K562 (cell line): Measurements from ENCODE around the gene LRRC8C. TPM values are rescaled to one million over a fixed set of nuclear protein-coding genes. Genes with fewer than 3 reads are reported as not detected.

Experiments used
- ARID2 ChIP-seq: fragments of 450-650 bp; IDR thresholded peaks from 2 replicates; pipeline ENCODE4 v1.6.1; 2017; ENCODE audit warnings: antibody characterized with exemption, mild to moderate bottlenecking
- BCL6 ChIP-seq: fragments of 250-450 bp; sonication (Bioruptor Pico); IDR thresholded peaks from 2 replicates; pipeline ENCODE4 v1.4.0; 2020
- CHD2 ChIP-seq: IDR thresholded peaks from 2 replicates; pipeline ENCODE4 v1.6.1; 2011; ENCODE audit warnings: low read depth, low read length
- ELF4 ChIP-seq: fragments of 450-650 bp; formaldehyde crosslinking; IDR thresholded peaks from 2 replicates; pipeline ENCODE4 v1.4.0; 2022; ENCODE audit warnings: missing genetic modification characterization
- ESRRB ChIP-seq: fragments of 250-450 bp; sonication (Bioruptor Pico); IDR thresholded peaks from 2 replicates; pipeline ENCODE4 v1.5.0; 2020; ENCODE audit warnings: mild to moderate bottlenecking, moderate library complexity, borderline replicate concordance
- FOXJ2 ChIP-seq: fragments of 200-800 bp; sonication (Bioruptor generic); IDR thresholded peaks from 2 replicates; pipeline ENCODE4 v1.6.1; 2016; ENCODE audit warnings: missing genetic modification characterization, missing compliant biosample characterization
- GABPA ChIP-seq: fragments of 200-800 bp; sonication (Bioruptor generic); conservative IDR thresholded peaks from 2 replicates; pipeline ENCODE4 v1.6.1; 2016; ENCODE audit warnings: low read depth, missing genetic modification characterization, missing compliant biosample characterization
- HLTF ChIP-seq: fragments of 450-650 bp; IDR thresholded peaks from 2 replicates; pipeline ENCODE4 v1.6.1; 2016
- MTA2 ChIP-seq: fragments of 450-650 bp; IDR thresholded peaks from 2 replicates; pipeline ENCODE4 v1.6.1; 2016; ENCODE audit warnings: low read depth
- POLR2AphosphoS2 ChIP-seq: IDR thresholded peaks from 2 replicates; pipeline ENCODE4 v1.6.1; 2012; ENCODE audit warnings: low read length, improper control_type of control experiment
- RNF2 ChIP-seq: sonication (generic); IDR thresholded peaks from 2 replicates; pipeline ENCODE4 v1.6.1; 2016
- SP2 ChIP-seq: IDR thresholded peaks from 2 replicates; pipeline ENCODE4 v1.6.1; 2011; ENCODE audit warnings: mild to moderate bottlenecking, low read depth, low read length, moderate library complexity; ENCODE audit not compliant: poor library complexity, severe bottlenecking; ENCODE audit errors: extremely low read depth
- TAF15 ChIP-seq: fragments of 200-400 bp; formaldehyde crosslinking; IDR thresholded peaks from 2 replicates; pipeline ENCODE4 v1.6.1; 2017; ENCODE audit warnings: mild to moderate bottlenecking, low read depth, low read length, moderate library complexity
- XRCC3 ChIP-seq: fragments of 450-650 bp; IDR thresholded peaks from 2 replicates; pipeline ENCODE4 v1.6.1; 2017; ENCODE audit warnings: mild to moderate bottlenecking, moderate library complexity
- ZNF3 ChIP-seq: fragments of 250-450 bp; sonication (Bioruptor Pico); IDR thresholded peaks from 2 replicates; pipeline ENCODE4 v1.5.0; 2021; ENCODE audit warnings: mild to moderate bottlenecking, moderate library complexity
- polyA plus RNA-seq, 8 experiments: library from polyadenylated mRNA; depleted of rRNA in 4 of 8; stranded (reverse) in 5 of 8; unstranded in 3 of 8; fragments of >200 nt; fragmentation: Nextera tagmentation in 2 of 8; fragmentation: Illumina TruSeq in 1 of 8; extraction: Ambion mirVana in 2 of 8; extraction: Trizol in 1 of 8; gene quantifications; 2 replicates each; pipeline versions ENCODE4 v1.2.1 to v1.2.3, GENCODE V29; 2011 to 2014; ENCODE audit warnings: inconsistent platforms in 1 of 8, missing spikeins in 1 of 8
- total RNA-seq, 7 experiments: library from RNA; depleted of rRNA in 6 of 7; stranded (reverse); fragments of >200 nt in 6 of 7; fragmentation: Illumina TruSeq in 2 of 7; extraction: Trizol in 2 of 7; gene quantifications; 2 replicates each; pipeline versions ENCODE4 v1.2.1 to v1.2.3, GENCODE V29; 2011 to 2021; ENCODE audit warnings: low replicate concordance in 1 of 7
- TF ChIP-seq, protein P1 (sequence below): sonication (generic); formaldehyde crosslinking; IDR thresholded peaks from 2 replicates; pipeline ENCODE4 v1.5.0; 2020; ENCODE audit warnings: missing genetic modification reagents
- TF ChIP-seq, protein P2 (sequence below): sonication (generic); formaldehyde crosslinking; IDR thresholded peaks from 2 replicates; pipeline ENCODE4 v1.8.0; 2022; ENCODE audit warnings: missing genetic modification reagents, mild to moderate bottlenecking, borderline replicate concordance
- TF ChIP-seq, protein P3 (sequence below): fragments of 250-450 bp; sonication (Bioruptor Pico); IDR thresholded peaks from 2 replicates; pipeline ENCODE4 v1.5.0; 2021; ENCODE audit warnings: mild to moderate bottlenecking, borderline replicate concordance
- TF ChIP-seq, protein P4 (sequence below): IDR thresholded peaks from 3 replicates; pipeline ENCODE4 v1.6.1; 2011; ENCODE audit warnings: borderline replicate concordance, mild to moderate bottlenecking, moderate library complexity; ENCODE audit not compliant: insufficient read length; ENCODE audit errors: extremely low read depth
- TF ChIP-seq, protein P5 (sequence below): fragments of 450-650 bp; formaldehyde crosslinking; conservative IDR thresholded peaks from 2 replicates; pipeline ENCODE4 v1.4.0; 2022; ENCODE audit warnings: mild to moderate bottlenecking, missing genetic modification characterization

The LRRC8C gene
- total and polyA plus RNA-seq, 9 of the 15 experiments (the other 6 are each of a cell fraction or from before 2014, with no cell fraction given): 1.00 to 12.5 (median 4.5) TPM

DNA sequence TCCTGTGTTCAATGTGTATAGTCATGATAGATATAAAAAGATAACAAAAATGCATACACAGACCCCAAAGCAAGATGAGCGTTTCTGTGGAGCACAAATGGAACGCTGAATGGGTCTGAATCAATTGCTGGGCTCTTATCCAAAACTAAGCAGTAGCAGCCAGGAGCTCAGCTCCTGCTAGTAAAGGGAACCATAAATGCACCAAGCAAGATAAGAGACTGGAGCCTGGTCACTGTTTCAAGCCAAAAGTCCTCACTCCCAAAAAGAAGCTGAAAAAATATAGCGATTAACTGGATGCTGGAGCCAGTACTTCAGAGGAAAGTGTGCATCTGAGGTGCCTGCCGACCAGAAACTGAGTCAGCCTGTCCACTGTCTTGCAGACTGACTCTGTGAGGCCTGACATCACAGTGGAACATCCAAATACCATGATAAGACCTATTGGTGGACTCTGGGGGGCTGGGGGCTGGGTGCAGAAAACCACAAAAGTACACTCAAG lies 68.9 kb downstream of the LRRC8C start (continued):
- TF ChIP-seq, protein P1, sequence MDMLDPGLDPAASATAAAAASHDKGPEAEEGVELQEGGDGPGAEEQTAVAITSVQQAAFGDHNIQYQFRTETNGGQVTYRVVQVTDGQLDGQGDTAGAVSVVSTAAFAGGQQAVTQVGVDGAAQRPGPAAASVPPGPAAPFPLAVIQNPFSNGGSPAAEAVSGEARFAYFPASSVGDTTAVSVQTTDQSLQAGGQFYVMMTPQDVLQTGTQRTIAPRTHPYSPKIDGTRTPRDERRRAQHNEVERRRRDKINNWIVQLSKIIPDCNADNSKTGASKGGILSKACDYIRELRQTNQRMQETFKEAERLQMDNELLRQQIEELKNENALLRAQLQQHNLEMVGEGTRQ (CRISPR knock-in tag): no peak
- TF ChIP-seq RNF2 (peak; percentile 40; the same call in 1 of the 2 replicates), FOXJ2 (no peak), TAF15 (no peak), MTA2 (no peak), SP2 (no peak), ESRRB (CRISPR knock-in tag) (no peak), ZNF3 (no peak), ELF4 (CRISPR knock-in tag) (no peak), HLTF (no peak), XRCC3 (no peak), CHD2 (no peak), POLR2AphosphoS2 (no peak), ARID2 (no peak), BCL6 (no peak), GABPA (tag) (no peak)
- TF ChIP-seq, protein P2, sequence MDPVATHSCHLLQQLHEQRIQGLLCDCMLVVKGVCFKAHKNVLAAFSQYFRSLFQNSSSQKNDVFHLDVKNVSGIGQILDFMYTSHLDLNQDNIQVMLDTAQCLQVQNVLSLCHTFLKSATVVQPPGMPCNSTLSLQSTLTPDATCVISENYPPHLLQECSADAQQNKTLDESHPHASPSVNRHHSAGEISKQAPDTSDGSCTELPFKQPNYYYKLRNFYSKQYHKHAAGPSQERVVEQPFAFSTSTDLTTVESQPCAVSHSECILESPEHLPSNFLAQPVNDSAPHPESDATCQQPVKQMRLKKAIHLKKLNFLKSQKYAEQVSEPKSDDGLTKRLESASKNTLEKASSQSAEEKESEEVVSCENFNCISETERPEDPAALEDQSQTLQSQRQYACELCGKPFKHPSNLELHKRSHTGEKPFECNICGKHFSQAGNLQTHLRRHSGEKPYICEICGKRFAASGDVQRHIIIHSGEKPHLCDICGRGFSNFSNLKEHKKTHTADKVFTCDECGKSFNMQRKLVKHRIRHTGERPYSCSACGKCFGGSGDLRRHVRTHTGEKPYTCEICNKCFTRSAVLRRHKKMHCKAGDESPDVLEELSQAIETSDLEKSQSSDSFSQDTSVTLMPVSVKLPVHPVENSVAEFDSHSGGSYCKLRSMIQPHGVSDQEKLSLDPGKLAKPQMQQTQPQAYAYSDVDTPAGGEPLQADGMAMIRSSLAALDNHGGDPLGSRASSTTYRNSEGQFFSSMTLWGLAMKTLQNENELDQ: no peak
- TF ChIP-seq, protein P3, sequence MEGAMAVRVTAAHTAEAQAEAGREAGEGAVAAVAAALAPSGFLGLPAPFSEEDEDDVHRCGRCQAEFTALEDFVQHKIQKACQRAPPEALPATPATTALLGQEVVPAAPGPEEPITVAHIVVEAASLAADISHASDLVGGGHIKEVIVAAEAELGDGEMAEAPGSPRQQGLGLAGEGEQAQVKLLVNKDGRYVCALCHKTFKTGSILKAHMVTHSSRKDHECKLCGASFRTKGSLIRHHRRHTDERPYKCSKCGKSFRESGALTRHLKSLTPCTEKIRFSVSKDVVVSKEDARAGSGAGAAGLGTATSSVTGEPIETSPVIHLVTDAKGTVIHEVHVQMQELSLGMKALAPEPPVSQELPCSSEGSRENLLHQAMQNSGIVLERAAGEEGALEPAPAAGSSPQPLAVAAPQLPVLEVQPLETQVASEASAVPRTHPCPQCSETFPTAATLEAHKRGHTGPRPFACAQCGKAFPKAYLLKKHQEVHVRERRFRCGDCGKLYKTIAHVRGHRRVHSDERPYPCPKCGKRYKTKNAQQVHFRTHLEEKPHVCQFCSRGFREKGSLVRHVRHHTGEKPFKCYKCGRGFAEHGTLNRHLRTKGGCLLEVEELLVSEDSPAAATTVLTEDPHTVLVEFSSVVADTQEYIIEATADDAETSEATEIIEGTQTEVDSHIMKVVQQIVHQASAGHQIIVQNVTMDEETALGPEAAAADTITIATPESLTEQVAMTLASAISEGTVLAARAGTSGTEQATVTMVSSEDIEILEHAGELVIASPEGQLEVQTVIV (CRISPR knock-in tag): no peak
- TF ChIP-seq, protein P4, sequence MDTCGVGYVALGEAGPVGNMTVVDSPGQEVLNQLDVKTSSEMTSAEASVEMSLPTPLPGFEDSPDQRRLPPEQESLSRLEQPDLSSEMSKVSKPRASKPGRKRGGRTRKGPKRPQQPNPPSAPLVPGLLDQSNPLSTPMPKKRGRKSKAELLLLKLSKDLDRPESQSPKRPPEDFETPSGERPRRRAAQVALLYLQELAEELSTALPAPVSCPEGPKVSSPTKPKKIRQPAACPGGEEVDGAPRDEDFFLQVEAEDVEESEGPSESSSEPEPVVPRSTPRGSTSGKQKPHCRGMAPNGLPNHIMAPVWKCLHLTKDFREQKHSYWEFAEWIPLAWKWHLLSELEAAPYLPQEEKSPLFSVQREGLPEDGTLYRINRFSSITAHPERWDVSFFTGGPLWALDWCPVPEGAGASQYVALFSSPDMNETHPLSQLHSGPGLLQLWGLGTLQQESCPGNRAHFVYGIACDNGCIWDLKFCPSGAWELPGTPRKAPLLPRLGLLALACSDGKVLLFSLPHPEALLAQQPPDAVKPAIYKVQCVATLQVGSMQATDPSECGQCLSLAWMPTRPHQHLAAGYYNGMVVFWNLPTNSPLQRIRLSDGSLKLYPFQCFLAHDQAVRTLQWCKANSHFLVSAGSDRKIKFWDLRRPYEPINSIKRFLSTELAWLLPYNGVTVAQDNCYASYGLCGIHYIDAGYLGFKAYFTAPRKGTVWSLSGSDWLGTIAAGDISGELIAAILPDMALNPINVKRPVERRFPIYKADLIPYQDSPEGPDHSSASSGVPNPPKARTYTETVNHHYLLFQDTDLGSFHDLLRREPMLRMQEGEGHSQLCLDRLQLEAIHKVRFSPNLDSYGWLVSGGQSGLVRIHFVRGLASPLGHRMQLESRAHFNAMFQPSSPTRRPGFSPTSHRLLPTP: no peak
- TF ChIP-seq, protein P5, sequence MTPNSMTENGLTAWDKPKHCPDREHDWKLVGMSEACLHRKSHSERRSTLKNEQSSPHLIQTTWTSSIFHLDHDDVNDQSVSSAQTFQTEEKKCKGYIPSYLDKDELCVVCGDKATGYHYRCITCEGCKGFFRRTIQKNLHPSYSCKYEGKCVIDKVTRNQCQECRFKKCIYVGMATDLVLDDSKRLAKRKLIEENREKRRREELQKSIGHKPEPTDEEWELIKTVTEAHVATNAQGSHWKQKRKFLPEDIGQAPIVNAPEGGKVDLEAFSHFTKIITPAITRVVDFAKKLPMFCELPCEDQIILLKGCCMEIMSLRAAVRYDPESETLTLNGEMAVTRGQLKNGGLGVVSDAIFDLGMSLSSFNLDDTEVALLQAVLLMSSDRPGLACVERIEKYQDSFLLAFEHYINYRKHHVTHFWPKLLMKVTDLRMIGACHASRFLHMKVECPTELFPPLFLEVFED (CRISPR knock-in tag): no peak
